Stimulated activated CD4-positive, alpha-beta T cell treated with anti-CD3 and anti-CD28 coated beads, Interleukin-1b, Interleukin-23, amount 100 ng/mL, for 4 hours (primary cell): ENCODE measurements around the gene FUT8.

ENCODE experiments used
- DNase-seq, 2 donors: peaks; one replicate each; pipeline ENCODE4 v3.0.0-alpha.2; 2020; ENCODE audit warnings: low read depth in 2 of 2

The FUT8 gene

GRCh38 chr14:65412032-65412846, at the start of gene FUT8:
FUT8 (plus strand) TSS chr14:65412730; CDS start chr14:65561564, 148,834 bp downstream.
- DNase-seq: peak; percentile 94 to 95

DNA sequence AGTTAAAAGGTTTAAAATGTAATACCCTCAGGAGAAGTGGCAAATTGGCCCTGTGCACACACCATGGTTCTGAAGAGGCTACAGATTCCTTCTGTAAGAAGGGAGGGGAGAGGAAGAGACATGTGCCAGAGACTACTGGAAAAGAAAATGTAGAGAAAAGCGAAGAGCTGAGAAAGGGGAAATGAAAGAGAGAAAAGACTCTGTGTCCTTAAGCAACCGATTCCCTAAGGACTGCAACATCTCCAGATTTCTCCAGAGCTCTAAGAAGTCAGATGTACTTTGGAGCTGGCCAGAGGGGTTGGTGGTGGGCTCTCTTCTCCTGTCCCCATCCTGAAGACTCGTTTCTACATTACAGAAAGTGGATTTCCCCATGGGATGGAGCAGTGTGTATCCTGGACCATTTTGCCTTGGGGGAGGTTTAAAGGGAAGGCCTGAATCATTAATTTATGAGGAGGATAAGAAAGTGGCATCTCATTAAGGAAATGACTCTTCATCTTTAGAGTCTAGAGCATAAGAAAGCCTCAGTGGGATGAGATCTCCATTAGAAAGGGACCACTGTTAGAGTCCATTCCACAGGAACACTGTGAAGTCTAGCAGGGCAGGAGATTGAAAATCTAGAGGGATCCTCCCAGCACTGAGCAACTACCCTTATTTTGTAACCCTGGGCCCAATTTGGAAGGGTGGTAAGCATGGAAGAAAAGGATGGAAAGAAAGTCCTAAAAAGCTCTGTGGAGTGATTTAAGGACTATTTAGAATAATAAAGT, 45.5 kb upstream of the FUT8 start:
- no peak for DNase-seq

- no peak for DNase-seq
These were observed 43.0 kb upstream of the FUT8 start for GRCh38 chr14:65369560-65369959.

GRCh38 chr14:65370801-65371248, 41.7 kb upstream of the FUT8 start:
- DNase-seq: no peak

GRCh38 chr14:65371784-65372183, 40.7 kb upstream of the FUT8 start:
- DNase-seq: no peak

GRCh38 chr14:65373016-65373670, 39.4 kb upstream of the FUT8 start:
- DNase-seq: no peak

DNA sequence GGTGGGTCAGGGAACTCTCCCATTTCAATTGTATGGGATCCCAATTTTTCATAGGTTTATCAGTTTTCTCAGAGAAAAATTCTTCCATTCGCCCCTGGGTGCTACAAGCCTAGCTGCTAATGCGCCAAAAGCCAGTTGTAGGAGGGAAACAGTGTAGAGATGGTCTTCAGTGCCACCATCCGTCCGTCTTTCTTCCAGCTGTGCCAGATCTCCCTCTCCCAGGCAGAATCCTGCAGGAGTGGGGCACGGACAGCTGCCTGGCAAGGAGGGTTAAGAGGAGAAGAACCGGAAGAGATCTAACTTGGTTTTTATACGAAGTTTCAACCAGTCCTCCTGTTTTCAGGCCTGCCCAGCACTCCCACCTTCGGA, 38.9 kb upstream of the FUT8 start:
- no peak for DNase-seq

- no peak for DNase-seq
These were observed 35.0 kb upstream of the FUT8 start for GRCh38 chr14:65377576-65377975.

- no peak for DNase-seq
These were observed 29.9 kb upstream of the FUT8 start for GRCh38 chr14:65382586-65382985.

- no peak for DNase-seq
These were observed 25.4 kb upstream of the FUT8 start for GRCh38 chr14:65387171-65387570.

DNA sequence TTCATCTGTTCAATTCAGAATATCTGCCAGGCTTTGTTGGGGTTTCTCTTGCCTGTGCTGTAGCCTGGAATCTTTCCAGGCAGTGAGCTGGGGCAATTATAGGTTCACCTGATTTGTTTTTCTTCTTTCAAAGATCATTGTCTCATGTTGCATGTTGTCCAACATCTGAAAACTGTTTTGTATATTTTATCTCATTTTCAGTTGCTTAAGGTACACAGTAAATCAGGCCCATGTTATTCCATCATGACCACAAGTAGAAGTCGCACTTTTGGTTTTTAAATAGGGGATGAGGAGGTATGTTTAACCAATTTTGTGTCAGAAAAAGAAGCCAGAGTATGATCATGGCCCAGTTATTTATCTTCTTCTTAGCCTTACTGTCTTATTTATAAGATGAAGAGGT, 24.9 kb upstream of the FUT8 start:
- no peak for DNase-seq

GRCh38 chr14:65392296-65392695, 20.2 kb upstream of the FUT8 start:
- DNase-seq: no peak

DNA sequence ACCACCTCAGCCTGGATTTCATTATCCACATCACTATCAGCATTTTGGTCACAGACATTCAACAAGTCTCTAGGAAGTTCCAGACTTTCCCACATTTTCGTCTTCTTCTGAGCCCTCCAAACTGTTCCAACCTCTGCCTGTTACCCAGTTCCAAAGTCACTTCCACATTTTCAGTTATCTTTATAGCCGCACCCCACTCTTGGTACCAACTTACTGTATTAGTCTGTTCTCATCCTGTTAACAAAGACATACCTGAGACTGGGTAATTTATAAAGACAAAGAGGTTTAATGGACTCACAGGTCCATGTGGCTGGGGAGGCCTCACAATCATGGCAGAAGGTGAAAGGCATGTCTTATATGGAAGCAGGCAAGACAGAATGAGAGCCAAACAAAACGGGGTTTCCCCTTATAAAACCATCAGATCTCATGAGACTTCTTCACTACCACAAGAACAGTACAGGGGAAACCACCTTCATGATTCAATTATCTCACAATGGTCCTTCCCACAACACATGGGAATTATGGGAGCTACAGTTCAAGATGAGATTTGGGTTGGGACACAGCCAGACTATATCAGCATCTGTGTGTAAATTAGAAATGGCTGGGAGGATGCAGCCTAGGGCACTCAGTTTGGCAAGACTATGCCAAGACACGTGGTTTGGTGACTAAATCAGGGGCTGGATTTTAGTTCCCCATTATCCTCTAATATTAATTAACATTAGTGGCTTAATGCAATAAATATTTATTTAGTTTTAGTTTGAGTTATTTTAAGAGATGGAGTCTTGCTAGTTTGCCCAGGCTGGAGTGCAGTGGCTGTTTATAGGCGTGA, 16.2 kb upstream of the FUT8 start:
- DNase-seq: no peak

- no peak for DNase-seq
These were observed 9.3 kb upstream of the FUT8 start for GRCh38 chr14:65403231-65403630.

DNA sequence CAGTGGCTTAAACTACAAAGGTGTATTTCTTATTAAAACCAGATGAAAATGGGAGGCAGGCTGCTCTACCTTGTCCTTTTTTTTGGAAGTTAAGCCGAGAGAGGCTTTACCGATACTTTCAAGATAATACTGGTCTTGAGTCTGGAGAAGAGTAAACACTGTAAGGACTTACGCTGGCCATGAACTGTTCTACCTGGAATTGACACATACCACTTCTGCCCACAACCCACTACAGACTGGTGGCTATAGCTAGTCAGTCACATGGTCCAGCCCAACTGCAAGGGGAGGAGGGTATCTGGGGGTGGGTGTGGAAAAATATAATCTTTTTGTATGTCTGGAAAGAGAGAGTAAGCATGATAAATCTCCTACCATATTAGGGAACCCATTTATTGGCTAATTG, 4.4 kb upstream of the FUT8 start:
- no peak for DNase-seq

- DNase-seq: no peak
These were observed 1.9 kb upstream of the FUT8 start for GRCh38 chr14:65410640-65411039.

DNA sequence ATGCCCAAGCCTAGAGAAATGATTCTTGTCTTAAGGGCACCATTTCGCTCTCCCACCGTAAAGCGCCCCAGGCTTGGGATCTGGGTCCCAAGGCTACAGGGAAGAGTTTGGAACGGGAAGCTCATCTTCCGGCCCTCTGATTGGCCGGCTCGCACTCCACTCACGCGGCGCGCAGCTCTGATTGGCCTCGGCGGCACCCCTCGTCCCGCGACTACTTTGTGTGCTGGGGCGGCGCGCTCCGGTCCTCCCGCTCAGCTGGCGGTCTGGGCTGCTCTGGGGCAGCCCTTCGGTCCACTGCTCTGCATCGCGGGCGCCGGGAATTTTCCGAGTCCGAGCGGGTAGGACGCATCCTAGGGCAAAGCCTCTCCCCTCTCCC, 886 bp upstream of the FUT8 start:
- peak; percentile 68 to 71 for DNase-seq

DNA sequence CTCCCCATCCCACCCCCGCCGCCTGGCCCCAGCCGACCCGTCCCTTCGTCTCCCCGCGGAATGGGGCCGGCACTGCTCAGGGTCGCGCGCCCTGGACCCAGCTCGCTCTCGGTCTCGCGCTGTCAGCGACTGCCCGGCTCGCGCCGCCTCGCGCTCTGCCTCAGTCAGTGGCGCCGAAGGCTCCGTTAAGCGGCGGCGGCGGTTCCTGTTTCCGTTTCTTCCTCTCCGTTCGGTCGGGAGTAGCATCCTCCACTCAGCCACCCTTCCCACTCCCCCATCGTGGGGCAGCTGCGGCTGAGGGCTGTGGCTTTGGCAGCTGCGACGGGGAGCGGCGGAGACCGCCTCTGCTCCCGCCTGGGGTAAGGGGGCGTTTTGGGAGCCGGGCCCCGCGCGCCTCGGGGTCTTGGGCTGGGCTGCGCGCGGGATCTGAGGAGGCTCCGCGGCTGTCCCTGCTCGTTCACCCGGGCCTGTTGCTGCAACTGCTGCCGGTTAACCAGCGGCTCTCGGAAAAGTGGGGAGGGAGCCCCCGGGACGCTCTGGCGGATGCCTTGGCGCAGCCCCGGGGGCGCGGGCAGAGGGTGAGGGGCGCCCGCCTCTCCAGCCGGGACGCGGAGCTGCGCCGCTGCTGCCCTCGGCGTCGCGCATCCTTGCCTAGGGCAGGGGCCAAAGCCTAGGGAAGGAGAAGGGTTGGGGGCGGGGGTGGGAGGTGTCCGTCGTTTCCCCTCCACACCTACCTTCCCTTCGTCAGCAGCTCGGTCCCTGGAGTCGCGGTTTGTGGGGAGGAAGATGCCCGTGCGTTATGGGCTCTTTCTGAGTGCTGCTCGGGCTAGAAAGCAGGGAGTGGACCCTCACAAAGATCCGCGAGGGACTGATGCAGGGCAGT, 567 bp downstream of the FUT8 start:
- peak in 1 of 2 donors; percentile 41 for DNase-seq

- no peak for DNase-seq
These were observed 1.2 kb downstream of the FUT8 start for GRCh38 chr14:65413739-65414045.

- no peak for DNase-seq
These were observed 2.5 kb downstream of the FUT8 start for GRCh38 chr14:65414961-65415589.
